GM21360 (cell line): ENCODE data around the gene SND1.
"Not testable (repeated sequence)": the region's sequence is repeated elsewhere in the genome, so short reads cannot be mapped to it uniquely, and the experiment has no call there.

ENCODE experiments used
- ATAC-seq: cut with Tn5 transposase; IDR thresholded peaks from one replicate; pipeline ENCODE4 v1.9.1; 2021; ENCODE audit warnings: mild to moderate bottlenecking, moderate library complexity; ENCODE audit not compliant: unreplicated experiment

SND1 gene

GRCh38 chr7:127901895-127902703, 250.1 kb downstream of the SND1 start:
- ATAC-seq = peak; percentile 40

- ATAC-seq = not testable (repeated sequence)
Measured at GRCh38 chr7:127902753-127903152, 250.8 kb downstream of the SND1 start.

GRCh38 chr7:127903892-127904669, 252.1 kb downstream of the SND1 start:
- no peak for ATAC-seq

GRCh38 chr7:127904670-127904985, 252.6 kb downstream of the SND1 start:
- no peak for ATAC-seq

- no peak for ATAC-seq
Measured at GRCh38 chr7:127905021-127905420, 253.0 kb downstream of the SND1 start.

- no peak for ATAC-seq
Measured at GRCh38 chr7:127905491-127906330, 253.7 kb downstream of the SND1 start.

GRCh38 chr7:127907110-127908040, 255.4 kb downstream of the SND1 start:
- ATAC-seq = no peak

- ATAC-seq = no peak
Measured at GRCh38 chr7:127908430-127909258, 256.6 kb downstream of the SND1 start.

- ATAC-seq = no peak
Measured at GRCh38 chr7:127909424-127910152, 257.6 kb downstream of the SND1 start.

- no peak for ATAC-seq
Measured at GRCh38 chr7:127910670-127911069, 258.7 kb downstream of the SND1 start.

- ATAC-seq = peak; percentile 71
Measured at GRCh38 chr7:127911968-127912511, 260.0 kb downstream of the SND1 start.

GRCh38 chr7:127912901-127913300, 260.9 kb downstream of the SND1 start:
- ATAC-seq = no peak

GRCh38 chr7:127913686-127914085, 261.7 kb downstream of the SND1 start:
- ATAC-seq = no peak

- ATAC-seq = no peak
Measured at GRCh38 chr7:127914693-127915092, 262.7 kb downstream of the SND1 start.

- ATAC-seq = no peak
Measured at GRCh38 chr7:127916735-127917134, 264.7 kb downstream of the SND1 start.

- ATAC-seq = no peak
Measured at GRCh38 chr7:127918130-127918529, 266.1 kb downstream of the SND1 start.

- ATAC-seq = no peak
Measured at GRCh38 chr7:127920787-127921438, 268.9 kb downstream of the SND1 start.

- ATAC-seq = no peak
Measured at GRCh38 chr7:127922656-127923055, 270.7 kb downstream of the SND1 start.
